GM18499 (cell line): ENCODE measurements around the gene WNT3A.

Source experiments
- ATAC-seq: cut with Tn5 transposase; IDR thresholded peaks from one replicate; pipeline ENCODE4 v1.9.1; 2021; ENCODE audit warnings: moderate number of reproducible peaks; ENCODE audit not compliant: insufficient read depth, unreplicated experiment

Gene WNT3A

DNA sequence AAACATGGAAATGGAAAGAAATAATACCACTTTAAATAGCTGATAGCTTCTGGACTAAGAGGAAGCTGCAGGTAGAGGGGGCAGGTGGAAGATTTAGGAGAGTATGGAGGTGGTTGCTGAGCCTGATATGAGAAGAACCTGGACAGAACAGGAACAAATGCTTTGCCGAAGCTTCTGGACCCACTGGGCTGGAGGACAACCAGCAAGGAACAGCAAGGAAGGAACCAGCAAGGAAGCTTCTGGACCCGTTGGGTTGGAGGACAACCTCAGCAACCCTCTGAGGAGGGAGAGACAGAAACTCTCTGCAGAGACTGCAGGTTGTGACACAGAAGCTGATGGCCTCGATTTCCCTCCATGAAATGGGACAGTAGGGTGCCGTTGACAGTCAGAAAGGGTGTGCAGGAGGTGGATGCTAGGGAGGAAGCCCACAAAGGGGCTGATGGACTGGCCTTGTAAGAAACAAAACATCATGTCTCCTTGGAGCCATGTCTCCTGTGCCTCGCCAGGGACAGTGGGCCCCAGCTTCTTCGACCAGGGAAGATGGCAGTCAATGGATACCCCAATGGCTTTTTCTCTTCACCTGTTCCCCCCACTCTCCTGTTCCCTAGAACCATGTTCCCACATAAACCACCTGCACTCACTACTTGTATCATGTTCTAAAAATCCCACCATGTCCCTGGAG lies 8.3 kb upstream of the WNT3A start:
- ATAC-seq, result no peak

DNA sequence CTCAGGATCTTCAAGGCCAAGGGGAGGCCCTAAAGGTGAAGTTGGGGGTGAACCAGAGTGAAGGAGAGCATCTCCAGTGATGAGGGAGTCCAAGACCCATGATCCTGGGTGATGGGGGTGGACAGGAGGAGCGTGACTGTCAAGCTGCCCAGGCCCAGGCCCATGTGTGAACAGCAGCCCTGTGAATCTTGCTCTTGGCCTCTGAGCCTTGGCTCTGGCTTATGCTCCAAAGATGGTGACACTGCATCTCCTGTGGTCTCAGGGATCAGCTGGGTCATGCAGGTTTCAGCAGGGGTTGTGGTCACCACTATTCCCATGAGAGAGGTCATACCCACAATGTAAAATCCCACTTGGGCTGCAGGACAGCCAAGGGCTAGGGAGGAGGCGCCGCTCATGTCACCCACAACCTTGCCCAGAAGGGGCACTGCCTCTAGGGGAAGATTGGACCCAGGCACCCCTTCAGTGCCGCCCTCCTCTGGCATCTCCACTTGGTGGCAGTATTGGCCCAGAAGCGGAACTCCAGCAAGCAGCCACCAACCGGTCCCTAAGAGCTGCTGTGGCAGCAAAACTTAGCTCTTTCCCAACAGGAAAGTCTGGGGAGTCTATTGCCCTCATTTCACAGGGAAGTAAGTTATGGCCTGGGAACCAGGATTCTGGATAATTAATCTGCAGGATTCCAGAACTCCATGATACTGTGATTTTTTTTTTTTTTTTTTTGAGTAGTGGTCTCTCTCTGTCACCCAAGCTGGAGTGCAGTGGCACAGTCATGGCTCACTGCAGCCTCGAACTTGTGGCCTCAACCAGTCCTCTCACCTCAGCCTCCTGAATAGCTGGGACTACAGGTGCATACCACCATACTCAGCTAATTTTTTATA lies 7.5 kb upstream of the WNT3A start:
- no peak for ATAC-seq

DNA sequence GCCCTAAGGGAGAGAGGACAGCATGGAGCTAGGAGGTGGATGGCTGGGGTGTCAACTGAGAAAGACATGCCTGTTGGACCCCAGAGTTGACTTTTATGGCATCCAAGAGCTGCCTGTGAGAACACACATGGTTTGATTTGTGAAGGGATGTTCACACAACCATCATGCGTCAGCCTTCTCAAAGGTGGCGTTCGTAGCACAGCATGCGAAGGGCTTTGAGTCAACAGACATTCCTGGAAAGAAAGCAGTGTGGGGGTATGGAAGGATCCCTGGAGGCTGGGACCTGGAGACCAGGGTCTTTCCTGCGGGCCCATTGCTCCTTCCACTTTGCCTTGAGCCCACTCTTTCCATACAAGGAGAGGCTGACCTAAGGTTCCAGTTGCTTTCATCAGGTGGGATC lies 6.4 kb upstream of the WNT3A start:
- no peak for ATAC-seq

DNA sequence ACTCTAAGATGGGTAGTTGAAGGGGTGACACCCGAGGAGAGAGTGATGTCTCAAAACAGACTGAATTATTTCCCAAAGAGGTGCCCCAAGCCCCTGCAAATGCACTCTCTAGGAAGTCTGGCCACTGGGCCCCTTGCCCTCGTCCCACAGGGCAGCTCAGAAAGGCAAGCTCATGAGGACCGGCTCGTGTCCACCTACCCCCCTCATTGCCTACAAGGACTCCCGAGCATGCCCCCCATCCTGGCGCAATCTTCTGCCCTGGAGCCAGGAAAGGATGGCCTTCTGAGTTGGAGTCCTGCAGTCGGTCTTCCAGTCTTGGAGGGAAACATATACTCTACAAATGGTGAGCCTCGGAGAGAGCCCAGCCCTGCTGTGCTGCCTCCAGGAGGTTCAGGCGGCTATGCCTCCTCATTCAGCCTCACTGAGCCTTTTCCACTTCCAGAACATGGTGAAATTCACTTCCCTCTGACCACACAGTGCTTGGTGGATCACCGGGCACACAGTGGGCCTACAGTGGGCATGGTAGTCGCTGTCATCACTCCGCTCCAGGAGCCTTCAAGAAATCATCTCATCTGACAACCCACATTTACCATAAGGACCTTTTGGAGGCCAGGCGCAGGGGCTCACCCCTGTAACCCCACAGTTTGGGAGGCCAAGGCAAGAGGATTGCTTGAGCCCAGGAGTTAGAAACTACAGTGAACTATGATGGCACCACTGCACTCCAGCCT lies 5.8 kb upstream of the WNT3A start:
- no peak for ATAC-seq

DNA sequence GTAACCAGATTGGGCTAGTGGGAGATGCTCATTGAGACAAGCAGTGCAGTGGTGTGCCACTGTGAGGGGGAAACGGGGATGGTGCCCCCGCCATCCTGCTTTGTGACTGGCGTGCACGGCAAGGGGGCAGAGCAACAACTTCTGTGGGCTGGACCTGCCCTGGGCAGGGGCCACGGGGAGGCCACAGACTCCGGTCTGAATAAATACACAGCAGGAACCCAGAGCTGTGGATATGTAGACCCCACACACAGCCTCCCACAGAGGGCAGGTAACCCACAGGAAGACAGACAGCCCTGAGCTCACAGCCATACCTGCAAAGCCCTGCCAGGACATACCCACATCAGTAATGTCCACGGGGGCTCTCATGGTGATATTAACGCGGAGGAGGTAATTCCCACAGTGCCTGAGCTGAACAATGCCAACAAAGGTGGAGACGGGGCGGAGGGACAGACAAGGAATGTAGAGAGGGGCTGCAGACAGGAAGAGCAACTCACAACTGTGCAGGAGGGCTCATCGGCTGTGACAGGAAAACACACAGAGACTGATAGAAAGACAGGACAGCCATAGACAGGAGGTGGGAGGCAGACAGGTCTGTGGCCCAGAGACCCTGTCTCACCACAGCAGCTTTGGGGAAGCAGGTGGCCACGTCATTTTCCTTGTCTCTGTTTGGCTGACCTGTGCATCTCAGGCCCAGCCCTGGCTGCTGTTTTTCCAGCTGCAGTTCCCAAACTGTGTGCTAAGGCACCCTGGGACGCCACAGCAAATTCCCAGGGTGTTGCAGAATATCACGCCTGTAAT lies 4.9 kb upstream of the WNT3A start:
- no peak for ATAC-seq

DNA sequence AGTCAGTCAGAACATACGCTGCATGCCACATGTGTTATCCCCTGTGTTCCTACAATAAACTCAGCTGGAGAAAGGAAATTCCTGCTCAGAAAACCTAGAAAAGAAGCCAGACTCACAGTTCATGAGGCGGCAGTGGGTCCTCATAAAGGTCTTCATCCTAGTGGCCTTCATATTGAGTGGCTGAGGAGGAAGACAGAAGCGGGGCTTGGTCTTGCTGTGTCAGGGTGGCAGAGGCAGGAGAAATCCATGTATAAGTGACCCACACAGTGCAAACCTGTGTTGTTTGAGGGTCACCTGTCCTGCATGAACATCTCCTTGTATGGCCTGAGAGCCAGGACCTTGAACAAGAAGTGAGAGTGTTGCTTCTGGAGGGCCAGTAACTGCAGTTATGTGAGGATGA lies 4.0 kb upstream of the WNT3A start:
- no peak for ATAC-seq

DNA sequence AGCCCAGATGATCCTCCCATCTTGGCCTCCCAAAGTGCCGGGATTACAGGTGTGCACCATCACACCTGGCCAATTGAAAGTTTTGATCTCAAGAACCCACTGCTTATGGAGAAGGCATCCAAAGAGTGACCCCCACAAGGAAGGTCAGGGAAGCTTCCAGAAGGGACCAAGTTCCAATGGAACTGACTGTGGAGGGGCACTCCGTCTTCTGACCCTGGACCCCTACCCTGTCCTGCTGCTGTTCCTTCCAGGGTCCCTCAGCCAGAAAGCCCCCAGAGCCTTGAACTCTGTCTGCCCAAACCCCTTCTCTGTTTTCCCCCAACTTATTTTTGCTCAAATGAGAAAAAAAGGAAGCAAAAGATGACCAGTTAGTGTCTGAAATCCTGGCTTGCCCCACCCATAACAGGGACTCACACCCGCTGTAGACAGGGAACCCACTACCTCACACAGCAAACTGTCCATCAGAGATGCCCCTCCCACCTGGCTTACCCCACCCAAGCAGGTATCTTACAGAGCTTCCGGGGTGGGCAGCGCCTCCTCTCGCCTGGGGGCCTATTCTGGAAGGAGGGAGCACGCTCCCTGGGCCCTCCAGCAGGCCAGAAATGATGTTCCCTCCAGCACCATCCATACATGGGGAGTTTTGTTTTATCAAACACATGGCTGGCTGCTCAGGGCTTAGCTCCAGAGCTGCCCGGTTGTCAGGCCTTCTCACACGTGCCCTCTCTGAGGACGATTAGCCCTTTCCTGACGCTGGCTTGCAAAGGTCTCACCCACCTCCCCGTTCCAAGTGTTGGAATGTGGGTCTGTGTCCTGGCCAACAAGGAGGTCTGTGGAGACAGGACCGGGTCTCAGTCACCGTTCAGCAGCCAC lies 3.1 kb upstream of the WNT3A start:
- no peak for ATAC-seq

DNA sequence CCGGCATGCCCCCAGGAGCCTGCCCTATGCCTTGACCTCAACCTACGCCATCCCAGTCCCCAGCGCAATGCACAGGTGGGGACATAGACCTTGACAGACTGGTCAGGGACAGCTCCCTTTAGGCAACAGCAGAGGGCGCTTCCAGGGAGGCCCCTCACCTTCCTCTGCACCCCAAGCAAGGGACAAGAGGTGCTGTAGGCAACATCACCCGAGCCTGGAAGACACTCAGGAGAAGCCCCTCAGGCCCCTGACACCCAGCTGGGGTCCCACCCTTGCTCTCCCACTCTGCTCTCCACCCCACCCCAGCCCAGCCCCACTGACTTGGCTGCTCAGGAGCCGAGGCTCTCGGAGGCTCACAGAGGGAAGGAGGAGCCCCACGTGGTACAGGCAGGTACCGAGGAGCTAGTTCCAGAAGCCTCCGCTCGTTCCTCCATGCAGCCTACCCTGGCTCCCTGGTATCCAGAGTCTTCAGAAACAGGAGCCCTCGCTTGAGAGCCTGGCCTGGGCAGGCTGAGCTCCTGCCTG lies 2.4 kb upstream of the WNT3A start:
- ATAC-seq, result no peak

DNA sequence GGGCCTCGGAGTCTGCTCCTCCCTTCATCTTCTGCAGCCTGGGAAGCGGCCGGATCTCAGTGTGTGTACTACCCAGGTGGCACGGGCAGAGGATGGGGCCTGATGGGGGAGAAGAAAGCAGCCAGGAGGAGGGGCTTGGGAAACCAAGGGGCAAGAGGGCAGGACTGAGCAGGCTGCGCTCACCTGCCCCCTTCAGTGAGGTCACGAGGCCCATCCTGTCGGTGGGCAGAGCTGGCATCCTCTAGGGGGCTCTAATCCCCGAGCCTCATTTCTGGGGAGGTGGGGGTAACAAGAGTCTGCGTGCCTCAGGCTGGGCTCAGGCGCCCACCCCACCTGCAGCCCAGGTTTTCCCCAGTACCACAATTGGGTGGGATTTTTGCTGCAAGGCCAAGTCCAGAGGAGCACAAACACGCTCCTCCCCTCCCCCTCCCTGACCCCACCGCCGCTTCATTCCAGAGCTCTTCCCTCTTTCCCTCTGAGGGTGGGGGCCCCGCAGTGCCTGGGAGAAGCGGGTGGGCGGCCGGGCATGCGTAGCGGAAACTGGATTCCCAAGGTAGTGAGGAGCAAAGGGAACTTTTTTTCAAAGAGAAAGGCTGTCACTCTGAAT lies 1.8 kb upstream of the WNT3A start:
- ATAC-seq, result no peak

DNA sequence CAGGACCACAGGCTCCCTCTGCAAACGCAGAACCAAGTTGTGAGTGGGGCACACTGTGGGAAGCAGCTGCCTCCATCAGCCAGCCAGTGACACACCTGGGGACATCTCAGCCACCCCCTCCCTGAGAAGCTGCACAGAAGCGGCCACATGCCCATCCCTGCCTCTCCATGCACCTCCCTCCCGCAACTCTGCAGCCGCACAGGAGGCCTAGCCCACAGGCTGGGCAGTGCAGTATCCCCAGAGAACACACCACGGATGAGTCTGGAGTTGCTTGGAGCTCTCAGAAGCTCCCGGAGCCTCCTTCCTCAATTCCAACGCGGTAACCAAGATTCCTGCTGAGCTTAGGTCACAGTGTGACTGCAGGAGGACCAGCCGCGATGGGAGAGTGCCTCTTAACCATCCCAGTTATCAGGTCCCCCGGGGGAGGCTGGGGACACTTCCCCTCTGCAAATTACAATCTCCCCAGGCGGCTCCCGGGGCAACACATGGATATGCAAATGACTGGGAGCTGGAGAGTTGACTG lies 1.2 kb upstream of the WNT3A start:
- no peak for ATAC-seq

DNA sequence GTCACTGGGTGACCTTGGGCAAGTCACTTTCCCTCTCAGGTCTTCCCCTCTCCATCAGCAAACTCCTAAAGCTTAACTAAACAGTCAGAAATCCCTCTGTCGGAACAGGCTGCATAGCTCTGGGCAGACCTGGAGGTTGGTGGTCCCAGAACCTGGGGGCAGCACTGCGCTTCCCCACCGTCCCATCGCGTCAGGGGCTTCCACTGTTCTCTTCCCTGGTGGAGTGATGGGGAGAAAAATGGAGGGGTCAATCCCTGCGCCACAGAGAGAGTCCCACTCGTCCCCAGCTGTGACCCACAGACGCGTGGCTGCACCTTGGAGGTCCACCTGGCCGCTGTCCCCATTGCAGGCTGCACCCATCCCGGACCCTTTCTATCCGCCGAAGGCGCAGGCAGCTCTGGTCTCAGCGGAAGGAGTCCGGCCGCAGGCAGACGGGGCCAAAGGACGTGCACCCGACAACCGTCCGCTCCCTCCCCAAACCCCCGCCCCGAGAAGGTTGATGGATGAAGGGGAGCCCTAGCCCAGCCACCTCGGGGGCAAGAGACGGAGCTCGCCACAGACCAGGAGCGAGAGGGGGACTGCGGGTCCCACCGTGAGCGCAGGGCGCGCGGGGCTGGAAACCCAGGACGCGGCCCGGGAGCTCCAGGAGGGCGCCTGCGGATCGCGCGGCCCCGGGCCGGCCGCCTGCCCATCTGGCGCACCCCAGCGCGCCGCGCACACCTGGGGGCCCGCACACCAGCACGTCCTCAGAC lies 588 bp upstream of the WNT3A start:
- no peak for ATAC-seq

DNA sequence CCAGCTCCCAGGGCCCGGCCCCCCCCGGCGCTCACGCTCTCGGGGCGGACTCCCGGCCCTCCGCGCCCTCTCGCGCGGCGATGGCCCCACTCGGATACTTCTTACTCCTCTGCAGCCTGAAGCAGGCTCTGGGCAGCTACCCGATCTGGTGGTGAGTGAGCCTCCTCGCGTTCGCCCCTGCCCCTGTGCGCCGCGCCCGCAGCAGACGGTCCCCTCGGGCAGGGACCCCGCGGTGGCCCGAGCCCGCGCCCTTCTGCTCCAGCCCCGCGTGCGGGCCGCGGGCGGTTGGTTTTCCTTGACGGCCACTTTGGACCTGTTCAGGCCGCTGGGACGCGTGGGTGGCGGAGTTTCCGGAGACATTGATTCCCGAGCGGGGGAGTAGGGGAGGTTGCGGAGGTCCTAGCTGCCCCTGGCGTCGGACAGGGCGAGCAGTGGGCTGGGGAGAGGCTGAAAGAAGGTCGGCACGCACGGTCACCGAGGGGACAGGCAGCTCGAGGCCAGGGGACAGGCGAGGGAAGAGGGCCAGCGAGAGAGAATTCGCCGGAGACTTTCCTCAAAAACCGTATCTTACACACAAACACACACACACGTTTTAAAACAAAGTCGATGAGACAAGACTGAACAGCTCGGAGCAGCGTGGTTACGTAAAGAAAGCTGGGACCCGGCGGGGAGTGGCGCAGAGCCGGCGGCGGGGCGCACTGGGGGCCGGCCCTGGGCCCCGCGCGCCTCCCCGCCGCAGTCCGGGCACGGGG lies 427 bp downstream of the WNT3A start:
- no peak for ATAC-seq

DNA sequence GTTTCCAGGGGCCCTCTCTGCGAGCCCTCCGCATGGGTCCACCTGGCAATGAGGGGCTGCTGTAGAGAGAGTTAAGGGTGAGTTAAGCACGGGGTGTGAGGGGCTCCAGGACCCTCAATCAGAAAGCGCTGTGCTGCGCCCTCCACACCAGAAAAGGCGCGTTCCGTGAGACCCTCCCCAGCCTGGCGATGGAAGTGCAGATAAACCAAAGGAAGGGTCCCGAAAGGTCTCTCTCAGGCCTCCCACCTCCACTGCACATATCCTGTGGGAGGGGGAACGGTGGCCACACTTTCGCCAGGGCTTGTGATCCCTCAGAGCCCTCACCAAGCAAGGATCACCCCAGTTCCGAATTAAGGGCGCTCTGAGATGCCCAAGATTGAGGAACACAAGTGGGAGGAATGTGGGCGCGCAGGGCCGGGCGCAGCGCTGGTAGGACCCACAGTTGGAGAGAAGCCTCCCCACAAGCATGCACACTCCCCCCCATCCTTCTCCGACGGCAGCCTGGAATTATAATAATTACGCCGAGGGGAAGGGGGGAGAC lies 1.1 kb downstream of the WNT3A start:
- ATAC-seq, result no peak

DNA sequence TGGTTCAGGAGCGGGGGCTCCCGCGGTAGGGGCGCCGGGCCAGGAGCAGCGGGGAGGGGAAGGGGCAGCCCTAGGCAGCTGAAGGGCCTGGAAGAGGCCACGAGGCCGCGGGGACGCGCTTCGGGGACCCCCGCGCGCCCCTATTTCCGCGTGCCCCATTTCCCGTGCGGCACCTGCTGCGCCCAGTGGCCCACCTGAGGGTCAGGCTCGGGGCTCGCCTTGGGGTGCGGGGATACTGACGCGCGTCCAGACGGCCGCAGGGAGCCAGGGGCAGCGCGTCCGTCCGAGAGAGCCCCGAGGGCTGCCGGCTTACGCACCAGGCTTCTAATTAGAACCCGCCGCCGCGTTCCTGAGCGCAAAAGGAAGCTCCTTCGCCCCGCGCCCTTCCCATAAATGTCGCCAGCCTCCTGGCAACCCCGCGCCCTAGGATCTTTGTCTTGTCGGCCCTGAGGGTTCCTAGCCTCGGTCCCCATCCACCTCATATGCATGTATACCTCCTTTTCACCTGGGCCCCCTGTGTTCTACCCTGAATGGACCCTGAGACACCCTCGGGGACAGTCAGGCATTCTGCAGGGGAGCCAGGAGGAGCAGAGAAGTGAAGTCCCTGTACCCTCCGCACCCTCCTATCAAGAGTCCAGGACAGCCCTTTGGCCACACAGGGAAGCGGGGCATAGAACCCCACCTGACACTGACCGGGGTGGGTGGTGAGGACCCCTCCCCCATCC lies 1.8 kb downstream of the WNT3A start:
- no peak for ATAC-seq

DNA sequence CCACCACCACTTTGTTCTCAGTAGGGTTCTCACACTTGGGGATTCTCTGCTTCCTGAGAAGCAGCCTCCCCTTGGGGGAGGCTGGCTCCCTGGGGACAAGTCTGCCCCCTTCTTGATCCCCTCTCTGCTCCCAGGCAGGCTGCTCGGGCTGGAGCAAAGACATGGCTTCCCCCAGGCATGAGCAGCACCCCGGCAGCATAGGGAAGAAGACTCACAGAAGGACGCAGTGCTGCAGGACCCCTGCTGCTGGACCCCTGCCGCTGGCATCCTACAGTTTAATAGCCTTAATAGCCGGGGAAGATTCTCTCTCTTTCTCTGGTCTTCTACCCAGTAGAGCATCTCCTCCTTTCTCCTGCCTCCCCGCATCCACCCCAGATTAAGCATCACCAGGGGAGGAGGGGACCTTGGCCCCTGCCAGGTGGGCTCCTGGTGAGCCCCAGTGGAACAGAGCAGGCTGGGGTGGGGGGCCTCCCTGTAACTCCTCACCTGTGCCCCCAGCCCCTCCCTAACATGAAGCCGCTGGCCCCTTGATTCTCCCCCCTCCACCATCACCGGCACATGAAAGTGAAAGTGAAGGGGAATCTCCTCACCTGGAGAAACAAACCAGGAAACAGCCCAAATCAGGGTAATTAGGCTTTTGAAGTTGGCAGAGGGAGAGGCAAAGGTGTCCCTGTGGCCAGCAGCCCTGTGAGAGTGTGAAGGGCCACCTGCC lies 2.5 kb downstream of the WNT3A start:
- no peak for ATAC-seq
